Inferior parietal cortex (tissue), 1 donor: ENCODE data around the gene UVSSA.
"Not testable (repeated sequence)": the region's sequence is repeated elsewhere in the genome, so short reads cannot be mapped to it uniquely, and the experiment has no call there.

ENCODE experiments used
- DNase-seq: peaks from one replicate; pipeline ENCODE4 v3.0.0-alpha.2; 2016; ENCODE audit errors: extremely low spot score

UVSSA gene

DNA sequence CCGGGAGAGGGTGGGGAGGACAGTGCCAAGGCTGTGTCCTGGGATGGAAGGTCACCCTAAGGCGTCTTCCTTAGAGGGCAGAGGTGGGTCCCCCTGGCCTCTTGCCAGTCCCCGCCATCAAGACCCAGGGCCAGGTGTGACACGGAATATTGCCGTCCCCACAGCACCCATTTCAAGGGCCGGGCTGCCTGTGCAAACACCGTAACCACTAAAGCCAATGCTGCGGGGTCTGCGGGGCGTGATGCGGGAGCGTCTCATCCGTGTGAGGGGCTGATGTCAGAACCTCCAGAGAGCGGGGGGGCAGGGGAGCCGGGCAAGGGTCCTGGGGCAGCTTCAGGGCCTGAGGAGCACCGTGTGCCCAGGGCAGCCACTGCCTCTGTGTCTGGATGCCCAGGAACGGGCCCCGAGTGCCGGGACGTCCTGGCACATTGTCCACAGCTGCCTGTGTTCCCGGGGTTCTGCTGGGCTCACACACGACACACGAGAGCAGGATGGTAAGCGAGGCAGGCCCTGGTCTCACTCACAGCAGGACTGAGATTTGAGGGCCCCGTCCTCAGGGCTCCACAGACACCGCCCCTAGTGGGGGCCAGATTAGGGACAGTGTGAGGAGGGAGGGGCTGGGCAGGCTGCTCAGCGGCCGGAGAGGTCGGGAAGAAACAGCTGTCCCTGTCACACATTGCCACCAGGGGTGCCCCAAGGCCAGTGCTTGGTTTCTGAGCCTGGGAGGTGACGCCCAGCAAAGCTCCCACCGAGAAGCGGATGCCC, 30.0 kb downstream of the UVSSA start:
- DNase-seq: no peak

DNA sequence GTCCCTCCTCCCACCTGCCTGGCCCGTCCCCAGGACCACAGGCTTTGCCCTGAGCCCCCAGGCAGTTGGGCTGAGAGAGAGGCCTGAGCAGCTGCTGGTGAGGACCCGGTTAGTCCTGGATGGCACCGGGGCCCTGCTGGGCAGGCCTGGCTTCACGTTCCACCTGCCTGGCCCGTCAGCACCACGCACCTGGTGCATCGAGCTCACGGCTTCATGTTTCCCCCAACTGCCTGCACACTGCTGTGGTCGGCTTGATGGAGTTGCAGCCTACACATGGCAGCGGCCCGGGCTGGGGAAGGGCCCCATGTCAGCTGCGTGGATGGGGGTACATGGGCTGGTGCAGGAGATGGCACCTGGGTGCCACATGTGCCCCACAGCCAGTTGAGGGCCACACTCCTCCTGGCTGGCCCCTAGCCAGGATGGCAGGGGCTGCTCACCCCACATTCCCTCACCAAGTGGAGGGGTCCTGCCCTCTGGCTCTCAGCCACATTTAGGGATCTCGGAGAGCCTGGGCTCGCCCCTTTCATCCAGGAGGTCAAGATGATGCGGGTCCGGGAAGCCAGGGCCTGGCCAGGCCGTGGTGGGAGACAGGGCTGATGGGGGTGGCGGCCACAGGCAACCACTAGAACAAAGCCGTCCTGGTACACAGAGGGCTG, 30.7 kb downstream of the UVSSA start:
- DNase-seq: no peak

DNA sequence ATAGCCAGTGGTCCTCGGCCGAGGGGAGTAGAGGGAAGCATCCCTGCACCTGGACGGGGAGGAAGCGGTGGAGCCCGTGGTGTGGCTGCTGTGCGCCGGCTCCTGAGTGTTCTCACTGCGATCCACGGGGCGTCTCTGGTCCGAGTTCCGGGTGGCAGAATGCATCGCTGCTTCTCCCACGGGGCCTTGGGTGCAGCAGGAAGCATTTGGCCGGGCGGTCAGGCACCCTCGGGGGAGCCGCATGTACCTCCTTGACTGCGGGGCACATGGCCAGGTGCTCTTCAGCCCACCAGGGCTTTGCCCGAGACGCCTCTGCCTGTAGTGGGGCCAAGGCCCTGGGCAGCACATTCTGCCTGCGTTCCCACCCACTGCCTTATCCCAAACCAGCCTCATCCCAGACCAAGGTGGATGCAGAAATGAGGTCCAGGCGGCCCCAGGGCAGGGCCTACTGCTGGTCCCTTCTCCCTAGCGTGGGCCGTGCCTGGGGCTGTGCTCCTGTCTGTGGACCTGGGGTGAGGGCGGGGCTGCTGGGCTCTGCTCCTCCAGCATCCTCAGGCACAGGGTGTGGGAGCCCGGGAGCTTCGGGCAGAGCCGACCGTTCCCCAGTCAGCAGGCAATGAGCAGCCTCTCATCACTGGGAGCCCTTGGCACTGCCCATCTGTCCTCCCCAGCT, 31.7 kb downstream of the UVSSA start:
- DNase-seq: no peak

DNA sequence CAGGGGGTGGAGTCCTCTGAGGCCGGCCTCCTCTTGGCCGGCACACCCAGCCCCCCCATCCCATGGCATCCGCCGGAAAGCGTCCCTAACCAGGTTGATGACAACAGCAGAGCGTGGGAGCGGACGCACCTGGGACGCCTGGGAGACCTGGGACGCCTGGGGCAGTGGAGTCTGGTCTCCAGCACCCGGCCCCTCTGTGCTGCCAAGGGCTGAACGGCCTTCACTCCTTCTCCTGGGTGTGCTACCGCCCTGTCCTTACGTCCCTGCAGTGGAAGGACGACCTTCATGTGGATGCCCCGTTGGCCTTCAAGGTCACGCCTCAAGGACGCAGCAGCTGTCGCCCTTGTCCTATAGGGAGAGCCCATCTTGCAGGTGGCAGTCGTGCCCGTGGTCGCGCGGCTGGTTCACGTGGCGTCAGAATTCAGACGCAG, 32.4 kb downstream of the UVSSA start:
- no peak for DNase-seq

DNA sequence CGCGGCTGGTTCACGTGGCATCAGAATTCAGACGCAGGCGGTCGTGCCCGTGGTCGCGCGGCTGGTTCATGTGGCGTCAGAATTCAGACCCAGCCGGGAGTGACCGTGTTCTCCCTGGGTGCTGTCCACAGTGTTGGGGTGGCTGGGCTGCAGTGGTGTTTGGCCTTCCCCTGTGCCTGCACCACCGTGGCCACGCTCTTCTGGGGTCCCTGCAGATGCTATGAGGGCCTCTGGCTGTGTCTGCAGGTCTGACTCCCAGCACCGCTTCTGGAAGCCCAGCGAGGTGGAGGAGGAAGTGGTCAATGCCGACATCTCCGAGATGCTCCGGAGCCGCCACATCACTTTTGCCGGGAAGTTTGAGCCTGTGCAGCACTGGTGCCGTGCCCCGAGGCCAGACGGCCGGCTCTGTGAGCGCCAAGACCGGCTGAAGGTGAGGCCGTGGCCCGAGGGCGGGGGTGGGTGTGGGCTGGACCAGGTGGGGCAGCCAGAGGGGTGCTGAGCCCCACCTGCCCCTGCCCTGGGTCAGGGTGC, 32.9 kb downstream of the UVSSA start:
- DNase-seq: no peak

DNA sequence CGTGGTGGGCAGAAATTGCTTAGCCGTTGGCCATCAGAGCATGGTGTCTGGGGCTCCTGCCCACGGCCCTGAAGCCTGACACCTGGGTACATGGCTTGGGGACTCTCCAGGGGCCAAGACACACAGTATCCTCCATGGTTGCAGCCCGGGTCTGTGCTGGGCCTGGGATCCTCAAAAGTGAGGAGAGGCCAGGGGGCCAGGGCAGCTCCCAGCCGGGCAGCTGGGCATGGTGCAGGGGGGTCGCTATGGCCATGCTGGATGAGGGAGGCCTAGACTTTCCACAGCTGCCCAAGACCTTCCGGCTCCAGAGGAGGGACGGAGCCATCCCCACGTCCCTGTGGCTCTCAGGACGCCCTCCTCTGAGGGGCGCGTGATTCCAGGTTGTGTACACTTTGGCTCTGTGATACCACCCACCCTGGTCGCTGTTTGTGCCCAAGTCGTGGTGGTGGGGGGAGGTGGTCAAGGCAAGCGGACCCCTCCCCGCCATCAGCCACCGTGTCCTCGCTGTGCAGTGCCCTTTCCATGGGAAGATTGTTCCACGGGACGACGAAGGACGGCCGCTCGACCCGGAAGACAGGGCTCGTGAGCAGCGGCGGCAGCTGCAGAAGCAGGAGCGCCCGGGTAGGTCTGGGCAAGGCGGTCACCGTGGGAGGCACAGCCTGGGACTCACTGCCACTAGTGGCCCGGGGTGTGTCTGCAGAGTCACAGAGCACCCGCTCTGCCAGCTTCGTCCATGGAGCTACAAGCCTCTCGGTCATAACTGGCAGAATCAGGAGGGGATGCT, 33.6 kb downstream of the UVSSA start:
- DNase-seq: no peak

DNA sequence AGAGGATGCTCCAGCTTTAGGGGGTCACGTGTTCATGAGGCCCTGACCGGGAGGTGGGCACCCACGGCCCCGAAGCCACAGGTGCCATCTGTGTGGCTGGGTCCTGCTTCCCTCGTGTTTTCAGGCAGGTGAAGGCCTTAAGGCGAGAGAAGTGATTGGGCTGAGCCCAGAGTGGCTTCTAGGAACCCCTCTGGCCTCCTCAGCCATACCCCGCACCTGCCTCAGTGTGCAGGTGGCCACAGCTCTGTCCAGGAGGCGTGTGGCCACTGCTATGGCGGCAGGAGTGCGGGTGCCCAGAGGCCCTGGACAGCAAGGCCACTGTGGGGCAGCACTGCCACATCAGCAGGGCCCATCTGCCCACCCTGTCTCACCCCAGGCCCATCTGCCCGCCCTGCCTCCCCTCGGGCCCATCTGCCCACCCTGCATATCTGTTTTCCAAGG, 34.2 kb downstream of the UVSSA start:
- DNase-seq: no peak

DNA sequence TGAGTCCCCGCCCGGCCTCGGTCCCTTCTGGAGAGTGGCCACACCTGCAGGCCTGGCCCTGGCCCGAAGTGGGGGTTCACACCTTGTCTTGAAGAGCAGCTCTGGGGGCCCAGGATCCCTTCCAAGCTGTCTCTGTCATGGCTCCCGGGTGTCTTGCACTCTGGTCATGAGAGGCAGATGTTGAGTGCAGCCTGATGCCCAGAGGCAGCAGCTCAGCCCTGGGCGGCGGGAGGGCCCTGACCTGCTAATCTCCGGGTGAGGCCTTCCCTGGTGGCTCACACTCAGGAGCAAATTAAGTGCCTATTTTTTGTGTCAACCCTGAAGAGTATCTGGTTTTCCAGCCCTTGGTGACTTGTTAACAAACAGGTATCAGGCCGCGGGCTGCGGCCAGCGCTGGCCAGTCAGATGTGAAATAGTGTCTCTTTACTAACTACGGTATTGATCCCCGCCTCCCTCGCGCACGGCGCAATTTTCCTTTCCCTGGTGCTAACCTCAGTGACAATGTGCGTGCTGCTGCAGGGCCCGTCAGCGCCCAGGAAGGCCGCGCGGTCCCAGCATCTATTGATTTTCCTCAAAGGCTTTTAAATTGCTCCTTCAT, 35.0 kb downstream of the UVSSA start:
- DNase-seq: no peak

DNA sequence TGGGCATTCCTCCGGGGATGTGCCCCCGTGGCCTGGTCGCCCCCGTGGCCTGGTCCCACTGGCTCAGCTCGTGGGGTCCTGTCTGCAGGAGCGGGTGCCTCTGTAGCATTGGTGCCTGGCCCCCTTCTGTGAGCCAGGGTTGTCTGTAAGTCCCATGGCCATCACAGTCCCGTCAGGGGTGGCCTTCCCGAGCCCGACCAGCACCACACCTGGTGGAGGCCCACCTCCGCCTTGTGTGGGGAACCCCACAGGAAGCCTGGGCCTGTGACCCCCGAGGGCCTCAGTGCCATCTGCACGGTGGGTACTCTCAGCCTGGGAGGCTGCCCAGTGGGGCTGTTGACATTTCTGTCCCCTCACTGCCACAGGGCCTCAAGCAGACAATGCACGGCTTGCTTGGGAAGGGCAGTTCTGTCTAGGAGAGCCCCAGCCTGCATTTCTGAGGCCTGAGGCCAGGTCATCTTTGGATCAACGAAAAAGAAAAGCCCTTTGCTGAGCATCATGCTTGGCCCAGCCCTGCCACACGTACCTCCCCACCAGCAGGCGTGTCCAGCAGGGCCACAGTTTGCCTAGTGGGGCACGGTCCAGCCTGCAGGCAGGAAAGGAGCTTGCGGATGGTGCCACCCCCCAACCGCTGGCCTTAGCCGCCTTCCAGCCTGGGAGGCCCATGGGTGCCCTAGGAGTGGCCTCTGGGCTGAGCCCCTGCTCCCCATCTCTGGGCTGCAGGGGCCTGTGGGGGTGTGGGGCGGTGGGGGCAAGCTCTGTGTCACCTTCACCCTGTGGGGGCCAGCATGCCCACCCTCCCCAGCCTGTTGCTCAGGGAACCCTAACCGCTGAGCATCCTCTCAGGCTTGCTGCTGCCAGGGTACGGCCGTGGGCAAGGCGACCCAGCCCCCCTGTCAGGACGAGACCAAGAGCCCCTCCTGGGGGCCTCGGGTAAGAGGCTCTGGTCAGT, 36.0 kb downstream of the UVSSA start:
- no peak for DNase-seq

DNA sequence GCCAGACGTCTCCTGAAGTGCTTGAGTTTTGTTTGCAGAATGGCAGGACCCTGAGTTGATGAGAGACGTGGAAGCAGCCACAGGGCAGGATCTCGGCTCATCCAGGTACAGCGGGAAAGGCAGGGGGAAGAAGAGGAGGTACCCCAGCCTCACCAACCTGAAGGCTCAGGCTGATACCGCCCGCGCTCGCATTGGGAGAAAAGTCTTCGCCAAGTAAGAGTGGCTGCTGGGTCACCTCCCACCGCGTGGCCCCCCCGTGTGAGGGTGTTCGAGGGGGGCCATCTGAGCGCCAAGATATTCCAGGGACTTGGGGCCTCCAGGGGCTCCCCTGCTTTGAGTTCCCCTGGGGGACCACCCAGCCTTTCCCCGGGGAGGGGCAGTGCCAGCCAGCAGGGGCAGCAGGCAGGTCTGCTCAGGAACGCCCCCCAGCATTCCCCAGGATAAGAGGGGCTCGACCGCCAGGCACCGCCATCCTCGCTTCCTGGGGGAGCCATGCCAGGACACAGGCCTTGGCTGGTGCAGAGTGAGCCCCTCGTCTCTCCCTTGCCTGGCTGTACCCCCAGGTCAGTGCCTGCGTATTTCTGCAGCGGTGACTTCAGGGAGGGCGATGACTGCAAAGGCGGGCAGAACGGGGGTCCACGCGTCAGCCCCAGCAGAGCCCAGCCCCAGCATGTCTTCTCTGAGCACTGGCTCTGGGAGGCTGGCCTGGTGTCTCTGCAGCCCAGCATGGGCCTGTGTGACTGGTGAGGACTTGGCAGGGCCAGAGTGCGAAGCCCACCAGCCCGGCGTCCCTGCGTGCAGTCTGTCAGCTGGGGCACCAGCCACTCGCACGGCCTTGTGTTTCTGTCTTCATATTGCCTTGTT, 37.0 kb downstream of the UVSSA start:
- DNase-seq: no peak

DNA sequence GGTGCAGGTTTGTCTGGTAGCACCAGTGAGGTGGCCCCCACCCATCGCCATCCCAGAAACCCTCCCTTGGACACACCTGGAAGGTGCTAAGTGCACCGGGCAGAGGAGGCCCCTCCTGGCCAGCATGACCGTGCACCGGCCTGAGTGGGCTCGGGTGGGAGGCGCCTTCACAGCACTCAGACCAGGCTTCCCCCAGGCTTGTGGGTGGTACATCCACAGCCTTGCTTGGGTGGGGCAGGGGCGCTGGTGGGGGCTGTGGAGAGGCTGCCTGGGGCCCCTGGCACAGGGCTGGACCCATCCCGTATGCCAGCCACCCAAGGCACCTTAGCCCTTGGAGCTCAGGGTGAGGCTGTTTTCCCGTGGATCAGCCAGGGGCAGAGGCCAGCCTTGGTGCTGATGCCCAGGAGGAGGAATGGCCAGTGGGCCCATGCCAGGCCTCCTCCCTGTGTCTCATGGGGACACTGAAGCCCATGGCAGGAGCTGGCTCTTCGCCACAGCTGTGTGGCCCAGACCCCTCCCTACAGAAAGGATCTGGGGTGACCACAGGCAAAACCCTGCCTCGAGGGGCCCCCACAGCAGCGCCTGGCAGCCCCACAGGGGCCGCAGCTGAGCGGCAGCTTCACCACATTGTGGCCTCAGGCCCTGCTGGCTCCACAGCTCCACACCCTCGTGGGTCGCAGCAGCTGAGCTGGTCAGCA, 37.8 kb downstream of the UVSSA start:
- no peak for DNase-seq

DNA sequence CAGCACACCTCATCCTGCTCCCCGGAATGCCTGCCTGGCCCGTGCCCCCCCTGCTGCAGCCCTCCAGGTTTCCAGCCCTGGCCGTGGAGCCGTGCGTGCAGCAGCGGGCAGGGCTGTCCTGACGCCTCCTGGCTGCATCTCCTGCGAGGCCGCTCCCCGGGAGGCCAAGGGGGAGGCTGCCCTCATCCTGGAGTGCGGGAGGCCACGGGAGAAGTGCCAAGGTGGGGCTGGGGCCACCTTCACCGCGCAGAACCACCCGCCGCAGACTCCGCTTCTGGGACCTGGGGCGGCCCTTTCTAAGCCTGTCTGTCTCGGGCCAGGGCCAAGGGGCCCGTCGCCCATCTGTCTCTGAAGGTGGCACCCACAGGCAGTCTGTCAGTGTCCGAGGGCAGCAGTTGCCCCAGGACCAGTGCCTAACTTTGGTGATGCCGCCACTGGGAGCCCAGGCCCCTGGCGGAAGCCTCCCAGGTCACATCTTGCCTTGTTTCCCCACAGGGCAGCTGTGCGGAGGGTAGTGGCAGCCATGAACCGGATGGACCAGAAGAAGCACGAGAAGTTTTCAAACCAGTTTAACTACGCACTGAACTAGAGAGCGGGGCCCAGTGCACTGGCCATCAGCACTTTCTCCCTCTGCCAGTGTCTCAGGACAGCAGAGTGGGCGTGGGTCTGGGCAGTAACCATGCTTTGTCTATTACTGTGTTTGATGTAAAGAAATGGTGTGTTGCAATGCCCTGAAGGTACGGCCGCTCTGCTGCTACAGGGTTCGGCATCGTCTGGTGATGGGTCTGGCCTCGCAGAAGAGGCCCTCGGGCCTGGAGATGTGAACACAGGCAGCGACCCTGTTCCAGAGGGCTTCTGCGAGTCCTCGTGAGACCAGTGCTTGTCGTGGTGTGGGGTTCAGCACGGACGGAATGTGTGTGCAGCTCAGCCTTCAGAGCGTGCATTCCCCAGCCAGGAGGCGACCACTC, 38.6 kb downstream of the UVSSA start:
- no peak for DNase-seq

DNA sequence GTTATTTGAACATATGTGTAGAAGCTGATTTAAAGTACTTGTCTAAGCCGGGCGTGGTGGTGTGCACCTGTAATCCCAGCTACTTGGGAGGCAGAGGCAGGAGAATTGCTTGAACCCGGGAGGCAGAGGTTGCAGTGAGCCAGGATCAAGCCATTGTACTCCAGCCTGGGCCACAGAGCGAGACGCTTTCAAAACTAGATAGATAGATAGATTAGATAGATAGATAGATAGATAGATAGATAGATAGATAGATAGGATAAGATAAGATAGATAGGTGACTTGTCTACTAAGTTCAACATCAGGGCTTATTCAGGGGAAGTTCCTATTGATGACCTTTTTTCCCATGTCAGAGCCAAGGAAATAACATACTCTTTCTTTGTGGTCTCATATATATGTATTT, 46.4 kb downstream of the UVSSA start:
- not testable (repeated sequence) for DNase-seq

DNA sequence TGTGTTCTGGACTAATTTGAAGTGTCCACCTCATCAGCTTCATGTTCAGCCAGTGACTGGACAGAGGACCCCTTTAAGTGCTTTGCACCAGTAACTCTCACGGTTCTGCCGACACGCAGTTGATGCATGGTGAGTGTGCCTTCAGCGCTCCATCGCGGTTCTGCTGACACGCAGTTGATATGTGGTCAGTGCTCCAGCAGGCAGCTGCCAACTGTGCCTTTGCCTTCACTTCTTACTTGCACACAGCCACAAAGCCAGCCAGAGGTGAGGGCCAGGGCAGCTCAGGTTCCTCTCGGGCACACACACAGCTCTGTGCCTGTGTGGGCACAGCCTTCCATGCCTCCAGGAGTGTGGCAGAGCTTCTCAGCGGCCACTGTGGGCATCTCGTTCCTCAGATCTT, 46.9 kb downstream of the UVSSA start:
- DNase-seq: no peak

DNA sequence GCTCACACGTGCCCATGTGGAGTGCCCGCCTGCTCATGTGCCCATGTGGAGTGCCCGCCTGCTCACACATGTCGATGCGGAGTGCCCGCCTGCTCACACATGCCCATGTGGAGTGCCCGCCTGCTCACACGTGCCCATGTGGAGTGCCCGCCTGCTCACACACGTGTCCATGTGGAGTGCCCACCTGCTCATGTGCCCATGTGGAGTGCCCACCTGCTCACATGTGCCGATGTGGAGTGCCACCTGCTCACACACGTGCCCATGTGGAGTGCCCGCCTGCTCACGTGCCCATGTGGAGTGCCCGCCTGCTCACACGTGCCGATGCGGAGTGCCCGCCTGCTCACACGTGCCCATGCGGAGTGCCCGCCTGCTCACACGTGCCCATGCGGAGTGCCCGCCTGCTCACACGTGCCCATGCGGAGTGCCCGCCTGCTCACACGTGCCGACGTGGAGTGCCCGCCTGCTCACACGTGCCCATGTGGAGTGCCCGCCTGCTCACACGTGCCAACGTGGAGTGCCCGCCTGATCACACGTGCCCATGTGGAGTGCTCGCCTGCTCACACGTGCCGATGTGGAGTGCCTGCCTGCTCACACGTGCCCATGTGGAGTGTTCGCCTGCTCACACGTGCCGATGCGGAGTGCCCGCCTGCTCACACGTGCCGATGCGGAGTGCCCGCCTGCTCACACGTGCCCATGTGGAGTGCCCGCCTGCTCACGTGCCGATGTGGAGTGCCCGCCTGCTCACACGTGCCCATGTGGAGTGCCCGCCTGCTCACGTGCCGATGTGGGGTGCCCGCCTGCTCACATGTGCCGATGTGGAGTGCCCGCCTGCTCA, 47.8 kb downstream of the UVSSA start:
- not testable (repeated sequence) for DNase-seq

DNA sequence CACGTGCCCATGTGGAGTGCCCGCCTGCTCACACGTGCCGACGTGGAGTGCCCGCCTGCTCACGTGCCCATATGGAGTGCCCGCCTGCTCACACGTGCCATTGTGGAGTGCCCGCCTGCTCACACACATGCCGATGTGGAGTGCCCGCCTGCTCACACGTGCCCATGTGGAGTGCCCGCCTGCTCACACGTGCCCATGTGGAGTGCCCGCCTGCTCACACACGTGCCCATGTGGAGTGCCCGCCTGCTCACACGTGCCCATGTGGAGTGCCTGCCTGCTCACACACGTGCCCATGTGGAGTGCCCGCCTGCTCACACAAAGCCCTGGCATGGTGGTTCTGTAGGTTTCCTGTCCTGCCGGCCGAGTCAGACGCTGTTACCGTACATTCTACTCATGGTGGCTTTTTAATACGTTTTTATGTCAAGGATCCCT, 48.4 kb downstream of the UVSSA start:
- DNase-seq: not testable (repeated sequence)
